GM12878 (cell line): Measurements from ENCODE around the gene FBXW12. TPM values are rescaled to one million over a fixed set of nuclear protein-coding genes. Genes with fewer than 3 reads are reported as not detected.

Experiments used
- ATAC-seq: fragments of 200-7000 bp; cut with Tn5 transposase; 3 replicates; pipeline ENCODE4 v1.9.1; 2020; ENCODE audit warnings: mild to moderate bottlenecking, moderate library complexity
- BruUV-seq: library from RNA; stranded (reverse); fragments of 400-500 nt; replicated peaks from 2 replicates; lab custom pipeline; 2021; lab: Mats Ljungman, UMichigan
- CTCF ChIA-PET: fragments of 300-600 bp; sonication (Branson Sonifier 250); formaldehyde crosslinking; extraction: SDS; loops from one replicate; lab custom pipeline; 2021; ENCODE audit warnings: inconsistent platforms; lab: Yijun Ruan, JAX
- POLR2A ChIA-PET: fragments of 350-600 bp; formaldehyde crosslinking; extraction: SDS; loops from one replicate; lab custom pipeline; 2021; ENCODE audit warnings: inconsistent platforms; lab: Charles Lee
- RAD21 ChIA-PET: fragments of 300-600 bp; sonication (Branson Sonifier 250); formaldehyde crosslinking; loops from one replicate; lab custom pipeline; 2023; ENCODE audit warnings: antibody characterized with exemption; ENCODE audit not compliant: unreplicated experiment; lab: Charles Lee
- SMC1A ChIA-PET: fragments of 300-600 bp; sonication (Branson Sonifier 250); formaldehyde crosslinking; loops from one replicate; lab custom pipeline; 2023; ENCODE audit not compliant: unreplicated experiment, uncharacterized antibody; lab: Charles Lee
- DNase-seq: peaks from one replicate; pipeline ENCODE4 v3.0.0-alpha.2; 2011; ENCODE audit warnings: low read depth, low spot score
- FAIRE-seq: peaks from 3 replicates; lab custom pipeline; 2011; peaks lifted over from hg19 to GRCh38; lab: Jason Lieb, UNC
- H2AFZ ChIP-seq: 2 replicates; pipeline ENCODE4 v1.6.0; 2011; ENCODE audit warnings: low read depth, low read length, control low read depth; ENCODE audit not compliant: control insufficient read depth
- H3K27ac ChIP-seq: 2 replicates; pipeline ENCODE4 v1.5.1; 2011; ENCODE audit warnings: control low read depth; ENCODE audit not compliant: control insufficient read depth, insufficient read depth
- H3K27me3 ChIP-seq, 2 experiments: replicated peaks in 1 of 2; 2 replicates each; pipeline versions ENCODE4 v1.6.0 to v1.6.1; 2011; ENCODE audit warnings: low read length in 1 of 2; ENCODE audit not compliant: control insufficient read depth in 2 of 2, insufficient read depth in 2 of 2
- H3K36me3 ChIP-seq, 2 experiments: 2 replicates each; pipeline ENCODE4 v1.5.1; 2011; ENCODE audit warnings: low read length in 1 of 2; ENCODE audit not compliant: control insufficient read depth in 2 of 2, insufficient read depth in 2 of 2
- H3K4me1 ChIP-seq: 2 replicates; pipeline ENCODE4 v1.6.1; 2011; ENCODE audit warnings: mild to moderate bottlenecking, low read length, moderate library complexity, mixed read lengths; ENCODE audit not compliant: control insufficient read depth, insufficient read depth
- H3K4me2 ChIP-seq: 2 replicates; pipeline ENCODE4 v1.6.0; 2011; ENCODE audit warnings: control low read depth; ENCODE audit not compliant: control insufficient read depth, insufficient read depth
- H3K4me3 ChIP-seq: fragments of 200-600 bp; sonication (generic); 2 replicates; pipeline ENCODE4 v1.5.1; 2016
- H3K79me2 ChIP-seq: 2 replicates; pipeline ENCODE4 v1.6.0; 2011; ENCODE audit warnings: low read length; ENCODE audit not compliant: control insufficient read depth, insufficient read depth
- H3K9ac ChIP-seq: 2 replicates; pipeline ENCODE4 v1.8.0; 2011; ENCODE audit warnings: low read length, control low read depth, mixed read lengths; ENCODE audit not compliant: control insufficient read depth, insufficient read depth
- H3K9me3 ChIP-seq: replicated peaks from 3 replicates; pipeline ENCODE4 v1.5.1; 2011; ENCODE audit warnings: mild to moderate bottlenecking, low read length; ENCODE audit not compliant: control insufficient read depth, insufficient read depth
- H4K20me1 ChIP-seq: 2 replicates; pipeline ENCODE4 v1.6.0; 2011; ENCODE audit not compliant: control insufficient read depth, insufficient read depth
- BACH1 ChIP-seq: fragments of 450-650 bp; IDR thresholded peaks from 2 replicates; pipeline ENCODE4 v1.6.1; 2017; ENCODE audit warnings: mild to moderate bottlenecking, borderline replicate concordance
- BCL3 ChIP-seq: IDR thresholded peaks from 2 replicates; pipeline ENCODE4 v1.6.1; 2011; ENCODE audit warnings: borderline replicate concordance, low read depth, mild to moderate bottlenecking, moderate library complexity, low read length; ENCODE audit not compliant: insufficient read depth, poor library complexity, severe bottlenecking
- CBX5 ChIP-seq: sonication (generic); IDR thresholded peaks from 2 replicates; pipeline ENCODE4 v1.6.1; 2016; ENCODE audit warnings: low read depth, moderate library complexity, mild to moderate bottlenecking, inconsistent platforms
- CHD2 ChIP-seq: IDR thresholded peaks from 2 replicates; pipeline ENCODE4 v1.6.1; 2011; ENCODE audit warnings: low read depth, low read length, improper control_type of control experiment, borderline replicate concordance
- ETV6 ChIP-seq, 2 experiments: fragments of 450-650 bp in 1 of 2; IDR thresholded peaks in 1 of 2; conservative IDR thresholded peaks in 1 of 2; 2 replicates each; pipeline ENCODE4 v1.6.1; 2014; ENCODE audit warnings: antibody characterized with exemption in 1 of 2, borderline replicate concordance in 1 of 2, low read depth in 1 of 2, mild to moderate bottlenecking in 1 of 2, moderate library complexity in 1 of 2
- HDAC2 ChIP-seq: fragments of 200-600 bp; sonication (generic); IDR thresholded peaks from 2 replicates; pipeline ENCODE4 v1.6.1; 2017
- IKZF1 ChIP-seq: fragments of 450-650 bp; conservative IDR thresholded peaks from 2 replicates; pipeline ENCODE4 v1.6.1; 2017; ENCODE audit warnings: antibody characterized with exemption, mild to moderate bottlenecking
- IRF3 ChIP-seq: fragments of 450-650 bp; IDR thresholded peaks from 2 replicates; pipeline ENCODE4 v1.6.1; 2014; ENCODE audit warnings: mild to moderate bottlenecking
- JUNB ChIP-seq: IDR thresholded peaks from 2 replicates; pipeline ENCODE4 v1.6.1; 2016; ENCODE audit warnings: antibody characterized with exemption, mild to moderate bottlenecking
- NFIC ChIP-seq: IDR thresholded peaks from 2 replicates; pipeline ENCODE4 v1.6.1; 2012; ENCODE audit warnings: low read depth, mild to moderate bottlenecking, inconsistent platforms, low read length, moderate library complexity
- PAX8 ChIP-seq: fragments of 450-650 bp; IDR thresholded peaks from 2 replicates; pipeline ENCODE4 v1.6.1; 2017; ENCODE audit warnings: mild to moderate bottlenecking, moderate library complexity
- RELB ChIP-seq: fragments of 450-650 bp; IDR thresholded peaks from 2 replicates; pipeline ENCODE4 v1.6.1; 2017; ENCODE audit warnings: low read depth, mild to moderate bottlenecking, moderate library complexity
- SMAD1 ChIP-seq: fragments of 450-650 bp; IDR thresholded peaks from 2 replicates; pipeline ENCODE4 v1.6.1; 2018; ENCODE audit warnings: mild to moderate bottlenecking, low read depth; ENCODE audit not compliant: partially characterized antibody
- SREBF2 ChIP-seq: IDR thresholded peaks from 2 replicates; pipeline ENCODE4 v1.6.1; 2012; ENCODE audit warnings: mild to moderate bottlenecking, low read length
- ZNF592 ChIP-seq: fragments of 450-650 bp; IDR thresholded peaks from 2 replicates; pipeline ENCODE4 v1.6.1; 2017; ENCODE audit warnings: mild to moderate bottlenecking, moderate library complexity
- ZZZ3 ChIP-seq: IDR thresholded peaks from 2 replicates; pipeline ENCODE4 v1.6.1; 2011; ENCODE audit warnings: low read depth; ENCODE audit not compliant: control insufficient read depth, insufficient read length
- WGBS: methylation state at CpG from one replicate; pipeline ENCODE4 v1.1.6; 2016; ENCODE audit warnings: low lambda C conversion rate; ENCODE audit not compliant: insufficient replicate concordance, insufficient coverage; ENCODE audit errors: missing lambda C conversion rate; 5-methylcytosine and 5-hydroxymethylcytosine counted together
- in situ Hi-C: fragments of 300-500 bp; cut with MboI; formaldehyde crosslinking; loops from 9 replicates; pipeline ENCODE4 v1.14.3; 2018; ENCODE audit warnings: mixed read lengths
- intact Hi-C: fragments of 100-400 bp; cut with micrococcal nuclease; formaldehyde crosslinking; loops from one replicate; pipeline ENCODE4 v1.14.2; 2022; ENCODE audit not compliant: unreplicated experiment
- polyA plus RNA-seq, 11 experiments: library from polyadenylated mRNA; depleted of rRNA in 4 of 11; unstranded in 6 of 11; stranded (reverse) in 5 of 11; fragments of >200 nt; fragmentation: Nextera tagmentation in 4 of 11; fragmentation: Illumina TruSeq in 1 of 11; extraction: Ambion mirVana in 4 of 11; extraction: Trizol in 1 of 11; gene quantifications; 1 replicate in 1 of 11; 2 replicates in 10 of 11; pipeline versions ENCODE4 v1.2.1 to v1.2.3, GENCODE V29; 2011 to 2016; ENCODE audit warnings: inconsistent platforms in 2 of 11, missing spikeins in 2 of 11, low read depth in 1 of 11
- total RNA-seq, 4 experiments: library from RNA; depleted of rRNA in 3 of 4; stranded (reverse); fragments of >200 nt in 3 of 4; fragmentation: Illumina TruSeq in 1 of 4; extraction: Trizol in 1 of 4; gene quantifications; 2 replicates each; pipeline versions ENCODE4 v1.2.1 to v1.2.3, GENCODE V29; 2013 to 2021

The FBXW12 gene
- total and polyA plus RNA-seq, 10 of the 15 experiments (the other 5 are each of a cell fraction or from before 2014, with no cell fraction given) = 0.04 to 0.18 (median 0.12) TPM; not detected in 4

- in situ Hi-C loops = no loop called here
- Histone ChIP-seq H3K9me3 (no peaks in the 10 kb centered on the region), H3K36me3 (no peaks in the 10 kb centered on the region), H3K9ac (no peak overlapping the region), H3K4me2 (no peak overlapping the region), H2AFZ (no peak overlapping the region), H4K20me1 (no peaks in the 10 kb centered on the region), H3K27me3 (no peaks in the 10 kb centered on the region), H3K4me1 (no peaks in the 10 kb centered on the region), H3K4me3 (no peak overlapping the region), H3K79me2 (no peaks in the 10 kb centered on the region), H3K27ac (no peak overlapping the region)
- CTCF ChIA-PET = interaction anchor here (2.7 to 22.0 kb wide), 2 partner anchors 12 to 23 kb away, joined by 8 to 757 read pairs; partner anchors contain the start of genes CCDC51 and TMA7
- TF ChIP-seq SMAD1 (no peak), RELB (no peak), CHD2 (no peak), PAX8 (no peak), NFIC (no peak), BCL3 (no peak), IKZF1 (no peak), ZNF592 (no peak), SREBF2 (no peak), IRF3 (no peak), JUNB (no peak), BACH1 (no peak), ZZZ3 (no peak), ETV6 (conservative IDR thresholded peaks at IDR 0.05 in 1 of 2, IDR thresholded peaks at IDR 0.05 in 1 of 2; ENCODE audit: borderline replicate concordance in 1 of 2, low read depth in 1 of 2) (no peak), CBX5 (no peak), HDAC2 (no peak)
- WGBS = 34% methylated on average over 8 of the region's 8 CpGs
- DNase-seq (no peak), FAIRE-seq (no peak), ATAC-seq (no peak)
- POLR2A ChIA-PET = no interaction called here
- intact Hi-C loops = no loop called here
- RAD21 ChIA-PET = interaction anchor here (1.4 kb wide), 1 partner anchor 12 kb away, joined by 4 read pairs; no protein-coding TSS in a partner anchor
- SMC1A ChIA-PET = interaction anchor here (0.9 kb wide), 1 partner anchor 23 kb away, joined by 3 read pairs; no protein-coding TSS in a partner anchor
- BruUV-seq = no TSS peak
Measured at GRCh38 chr3:48413086-48413485, 41.1 kb downstream of the FBXW12 start.
